GM18502 (cell line): ENCODE results near the gene GSTM3.

Source experiments
- ATAC-seq: cut with Tn5 transposase; IDR thresholded peaks from one replicate; pipeline ENCODE4 v1.9.1; 2021; ENCODE audit warnings: mild to moderate bottlenecking; ENCODE audit not compliant: unreplicated experiment, poor library complexity

Gene GSTM3

GRCh38 chr1:109740615-109741373 lies at the start of gene GSTM3:
Gene GSTM3 (minus strand): TSS chr1:109741038. CDS start chr1:109740287, 751 bp downstream.
- peak; percentile 17 for ATAC-seq

GRCh38 chr1:109790329-109790728 lies 49.5 kb upstream of the GSTM3 start:
- ATAC-seq: no peak

- ATAC-seq: no peak
Observed at GRCh38 chr1:109789551-109790180, 48.8 kb upstream of the GSTM3 start.

GRCh38 chr1:109788695-109789521 lies 48.1 kb upstream of the GSTM3 start:
- ATAC-seq: no peak

GRCh38 chr1:109787845-109788601 lies 47.2 kb upstream of the GSTM3 start:
- no peak for ATAC-seq

GRCh38 chr1:109787211-109787844 lies 46.5 kb upstream of the GSTM3 start:
- no peak for ATAC-seq

- no peak for ATAC-seq
Observed at GRCh38 chr1:109786531-109787021, 45.7 kb upstream of the GSTM3 start.

GRCh38 chr1:109786112-109786480 lies 45.3 kb upstream of the GSTM3 start:
- no peak for ATAC-seq

- ATAC-seq: no peak
Observed at GRCh38 chr1:109785446-109786111, 44.7 kb upstream of the GSTM3 start.

- ATAC-seq: no peak
Observed at GRCh38 chr1:109784551-109785252, 43.9 kb upstream of the GSTM3 start.

GRCh38 chr1:109783436-109783835 lies 42.6 kb upstream of the GSTM3 start:
- ATAC-seq: no peak

- ATAC-seq: no peak
Observed at GRCh38 chr1:109782927-109783326, 42.1 kb upstream of the GSTM3 start.

- no peak for ATAC-seq
Observed at GRCh38 chr1:109782514-109782913, 41.7 kb upstream of the GSTM3 start.

- ATAC-seq: no peak
Observed at GRCh38 chr1:109781806-109782205, 41.0 kb upstream of the GSTM3 start.

GRCh38 chr1:109780982-109781381 lies 40.1 kb upstream of the GSTM3 start:
- ATAC-seq: no peak

GRCh38 chr1:109777980-109778625 lies 37.3 kb upstream of the GSTM3 start:
- ATAC-seq: no peak

GRCh38 chr1:109777436-109777835 lies 36.6 kb upstream of the GSTM3 start:
- no peak for ATAC-seq

- ATAC-seq: no peak
Observed at GRCh38 chr1:109776911-109777310, 36.1 kb upstream of the GSTM3 start.
